CD14-positive monocyte (primary cell): ENCODE measurements around the gene GRID1. TPM values are rescaled to one million over a fixed set of nuclear protein-coding genes. Genes with fewer than 3 reads are reported as not detected.

Source experiments
- DNase-seq, 3 donors: peaks; one replicate each; pipeline ENCODE4 v3.0.0-alpha.2; 2011 to 2022
- H2AFZ ChIP-seq: 2 replicates; pipeline ENCODE4 v1.6.0; 2012; ENCODE audit warnings: mild to moderate bottlenecking, low read depth, low read length, inconsistent platforms; ENCODE audit not compliant: insufficient read depth, poor library complexity, severe bottlenecking
- H3K27ac ChIP-seq, 2 donors: 1 replicate in 1 of 2; 2 replicates in 1 of 2; pipeline ENCODE4 v1.5.1; 2012 to 2013; ENCODE audit warnings: low read length in 2 of 2, control low read depth in 1 of 2, inconsistent platforms in 1 of 2, low read depth in 1 of 2, mild to moderate bottlenecking in 1 of 2
- H3K27me3 ChIP-seq, 2 donors: one replicate each; pipeline versions ENCODE4 v1.6.0 to v1.6.1; 2011 to 2013; ENCODE audit warnings: low read length in 2 of 2; ENCODE audit not compliant: control insufficient read depth in 2 of 2, insufficient read depth in 2 of 2
- H3K36me3 ChIP-seq, 2 donors: replicated peaks in 1 of 2; 1 replicate in 1 of 2; 2 replicates in 1 of 2; pipeline versions ENCODE4 v1.5.1 to v1.6.1; 2012 to 2013; ENCODE audit warnings: low read length in 2 of 2, control low read depth in 1 of 2, inconsistent platforms in 1 of 2, mild to moderate bottlenecking in 1 of 2; ENCODE audit not compliant: insufficient read depth in 2 of 2, control insufficient read depth in 1 of 2
- H3K4me1 ChIP-seq, 2 donors: 1 replicate in 1 of 2; 2 replicates in 1 of 2; pipeline versions ENCODE4 v1.5.1 to v1.6.1; 2012 to 2013; ENCODE audit warnings: low read length in 2 of 2, control low read depth in 1 of 2, inconsistent platforms in 1 of 2, mild to moderate bottlenecking in 1 of 2, moderate library complexity in 1 of 2; ENCODE audit not compliant: insufficient read depth in 2 of 2, control insufficient read depth in 1 of 2
- H3K4me2 ChIP-seq: replicated peaks from 2 replicates; pipeline ENCODE3; 2012; ENCODE audit warnings: low read length, moderate library complexity, mild to moderate bottlenecking; ENCODE audit not compliant: poor library complexity, severe bottlenecking; ENCODE audit errors: extremely low read depth
- H3K4me3 ChIP-seq, 3 experiments: fragments of 200-600 bp in 1 of 3; sonication (generic) in 1 of 3; replicated peaks in 1 of 3; 1 replicate in 2 of 3; 2 replicates in 1 of 3; pipeline ENCODE4 v1.5.1; 2011 to 2013; ENCODE audit warnings: low read length in 3 of 3, mild to moderate bottlenecking in 3 of 3, control low read depth in 2 of 3, low read depth in 2 of 3, inconsistent platforms in 1 of 3, moderate library complexity in 1 of 3
- H3K79me2 ChIP-seq: 2 replicates; pipeline ENCODE4 v1.6.0; 2012; ENCODE audit warnings: mild to moderate bottlenecking, control low read depth, inconsistent platforms, low read length, moderate library complexity; ENCODE audit not compliant: insufficient read depth
- H3K9ac ChIP-seq: 2 replicates; pipeline ENCODE4 v1.6.0; 2017; ENCODE audit warnings: low read length, mild to moderate bottlenecking; ENCODE audit not compliant: insufficient read depth, poor library complexity, severe bottlenecking
- H3K9me3 ChIP-seq, 2 donors: replicated peaks in 1 of 2; 1 replicate in 1 of 2; 2 replicates in 1 of 2; pipeline versions ENCODE4 v1.5.1 to v1.6.1; 2012 to 2013; ENCODE audit warnings: low read length in 2 of 2, control low read depth in 1 of 2; ENCODE audit not compliant: control insufficient read depth in 1 of 2, insufficient read depth in 1 of 2
- H4K20me1 ChIP-seq: 2 replicates; pipeline ENCODE4 v1.6.0; 2012; ENCODE audit warnings: mild to moderate bottlenecking, low read length, control low read depth, moderate library complexity; ENCODE audit not compliant: insufficient read depth
- H3K27ac Mint-ChIP-seq, 7 donors: one replicate each; pipeline ENCODE4 v1.8.0; 2020; ENCODE audit warnings: mild to moderate bottlenecking in 7 of 7, mixed read lengths in 7 of 7, moderate library complexity in 6 of 7, inconsistent platforms in 2 of 7
- H3K27me3 Mint-ChIP-seq, 3 donors: one replicate each; pipeline ENCODE4 v1.8.0; 2021 to 2022; ENCODE audit warnings: low read depth in 3 of 3, mild to moderate bottlenecking in 3 of 3, mixed read lengths in 3 of 3, moderate library complexity in 3 of 3, inconsistent platforms in 1 of 3
- H3K36me3 Mint-ChIP-seq, 2 donors: one replicate each; pipeline ENCODE4 v1.8.0; 2020; ENCODE audit warnings: mixed read lengths in 2 of 2, inconsistent platforms in 1 of 2, mild to moderate bottlenecking in 1 of 2
- H3K4me1 Mint-ChIP-seq: one replicate; pipeline ENCODE4 v1.8.0; 2020; ENCODE audit warnings: mild to moderate bottlenecking, mixed read lengths
- H3K4me3 Mint-ChIP-seq, 2 donors: one replicate each; pipeline ENCODE4 v1.8.0; 2020; ENCODE audit warnings: mild to moderate bottlenecking in 2 of 2, mixed read lengths in 2 of 2, moderate library complexity in 1 of 2
- H3K9me3 Mint-ChIP-seq, 7 donors: one replicate each; pipeline ENCODE4 v1.8.0; 2020 to 2022; ENCODE audit warnings: mixed read lengths in 7 of 7, mild to moderate bottlenecking in 6 of 7, moderate library complexity in 6 of 7, inconsistent platforms in 2 of 7
- WGBS: methylation state at CpG from one replicate; pipeline ENCODE4 v1.1.5; 2013; ENCODE audit warnings: missing lambda C conversion rate; ENCODE audit not compliant: insufficient coverage; 5-methylcytosine and 5-hydroxymethylcytosine counted together
- intact Hi-C, 2 donors: fragments of 100-400 bp; cut with micrococcal nuclease; formaldehyde crosslinking; loops; one replicate each; pipeline versions ENCODE4 v1.15.0 to v1.15.1; 2023
- polyA plus RNA-seq, 3 donors: library from polyadenylated mRNA; depleted of rRNA in 1 of 3; unstranded in 2 of 3; stranded (reverse) in 1 of 3; fragments of 300-500 nt in 2 of 3; fragments of >200 nt in 1 of 3; fragmentation: Illumina TruSeq in 2 of 3; gene quantifications; 1 replicate in 2 of 3; 2 replicates in 1 of 3; pipeline ENCODE4 v1.2.3, GENCODE V29; 2012 to 2021
- TF ChIP-seq, protein P1 (sequence below): fragments of 200-600 bp; IDR thresholded peaks from one replicate; pipeline ENCODE4 v1.8.0; 2022; ENCODE audit warnings: antibody characterized with exemption, mild to moderate bottlenecking

The GRID1 gene
- polyA plus RNA-seq, 3 donors: not detected

GRCh38 chr10:86048973-86049372, 317.6 kb downstream of the GRID1 start:
- TF ChIP-seq, protein P1, sequence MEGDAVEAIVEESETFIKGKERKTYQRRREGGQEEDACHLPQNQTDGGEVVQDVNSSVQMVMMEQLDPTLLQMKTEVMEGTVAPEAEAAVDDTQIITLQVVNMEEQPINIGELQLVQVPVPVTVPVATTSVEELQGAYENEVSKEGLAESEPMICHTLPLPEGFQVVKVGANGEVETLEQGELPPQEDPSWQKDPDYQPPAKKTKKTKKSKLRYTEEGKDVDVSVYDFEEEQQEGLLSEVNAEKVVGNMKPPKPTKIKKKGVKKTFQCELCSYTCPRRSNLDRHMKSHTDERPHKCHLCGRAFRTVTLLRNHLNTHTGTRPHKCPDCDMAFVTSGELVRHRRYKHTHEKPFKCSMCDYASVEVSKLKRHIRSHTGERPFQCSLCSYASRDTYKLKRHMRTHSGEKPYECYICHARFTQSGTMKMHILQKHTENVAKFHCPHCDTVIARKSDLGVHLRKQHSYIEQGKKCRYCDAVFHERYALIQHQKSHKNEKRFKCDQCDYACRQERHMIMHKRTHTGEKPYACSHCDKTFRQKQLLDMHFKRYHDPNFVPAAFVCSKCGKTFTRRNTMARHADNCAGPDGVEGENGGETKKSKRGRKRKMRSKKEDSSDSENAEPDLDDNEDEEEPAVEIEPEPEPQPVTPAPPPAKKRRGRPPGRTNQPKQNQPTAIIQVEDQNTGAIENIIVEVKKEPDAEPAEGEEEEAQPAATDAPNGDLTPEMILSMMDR: no peak
- H3K9ac ChIP-seq: no peak overlapping the region
- intact Hi-C loops: no loop called here
- Mint-ChIP-seq H3K27ac (peak overlapping the region in 1 of 7 donors; percentile 24), H3K27me3 (peaks cover 2 to 6% (median 2%) of the 10 kb centered on the region in 3 donors), H3K4me3 (no peak overlapping the region), H3K9me3 (peaks cover 0 to 2% (median 0%) of the 10 kb centered on the region in 7 donors), H3K4me1 (no peaks in the 10 kb centered on the region), H3K36me3 (no peaks in the 10 kb centered on the region)
- no peaks in the 10 kb centered on the region for H3K27me3 ChIP-seq
- H3K36me3 ChIP-seq: no peaks in the 10 kb centered on the region
- no peaks in the 10 kb centered on the region for H4K20me1 ChIP-seq
- no peak overlapping the region for H3K4me3 ChIP-seq
- no peaks in the 10 kb centered on the region for H3K4me1 ChIP-seq
- no peak overlapping the region for H2AFZ ChIP-seq
- no peak overlapping the region for H3K27ac ChIP-seq
- WGBS: no CpG with 5 or more reads among the region's 2 CpGs
- DNase-seq: no peak
- no peaks in the 10 kb centered on the region for H3K79me2 ChIP-seq
- no peaks in the 10 kb centered on the region for H3K9me3 ChIP-seq
- no peak overlapping the region for H3K4me2 ChIP-seq

GRCh38 chr10:86048571-86048970, 318.0 kb downstream of the GRID1 start:
- H3K36me3 Mint-ChIP-seq: no peaks in the 10 kb centered on the region
- Histone ChIP-seq H3K9ac (no peak overlapping the region), H3K4me1 (no peaks in the 10 kb centered on the region), H3K9me3 (no peaks in the 10 kb centered on the region), H3K27me3 (no peaks in the 10 kb centered on the region), H3K79me2 (no peaks in the 10 kb centered on the region), H4K20me1 (no peaks in the 10 kb centered on the region), H2AFZ (no peak overlapping the region), H3K27ac (no peak overlapping the region), H3K4me2 (no peak overlapping the region), H3K4me3 (no peak overlapping the region), H3K36me3 (no peaks in the 10 kb centered on the region)
- no peak overlapping the region for H3K27ac Mint-ChIP-seq
- DNase-seq: no peak
- H3K27me3 Mint-ChIP-seq: peaks cover 2 to 6% (median 2%) of the 10 kb centered on the region in 3 donors
- intact Hi-C loops: no loop called here
- TF ChIP-seq, protein P1: no peak
- no peak overlapping the region for H3K4me3 Mint-ChIP-seq
- H3K9me3 Mint-ChIP-seq: peaks cover 0 to 2% (median 0%) of the 10 kb centered on the region in 7 donors
- no peaks in the 10 kb centered on the region for H3K4me1 Mint-ChIP-seq
